ENCODE data around the gene ZBTB2. TPM values are rescaled to one million over a fixed set of nuclear protein-coding genes. Genes with fewer than 3 reads are reported as not detected.

Gene ZBTB2
- total and polyA plus RNA-seq, 2 donors (not counting 3 experiments of a cell fraction or from before 2014, with no cell fraction given) = 11.8 to 13.1 TPM

- BruUV-seq (replicated peaks) = no TSS peak
- H3K9me3 ChIP-seq (replicated peaks; ENCODE audit: control insufficient read depth, insufficient read depth, low read length) = no peaks in the 10 kb centered on the region
- TF ChIP-seq JUN (IDR thresholded peaks at IDR 0.05; ENCODE audit: borderline replicate concordance, insufficient read depth, insufficient read length, low read depth) (no peak), CTCF (IDR thresholded peaks at IDR 0.05; ENCODE audit: extremely low read depth in 1 of 2, insufficient read depth in 1 of 2, low read depth in 1 of 2, low read length in 2 of 2) (no peak), EZH2 (IDR thresholded peaks at IDR 0.05; ENCODE audit: borderline replicate concordance, low read depth, low read length, severe bottlenecking) (no peak), MYC (IDR thresholded peaks at IDR 0.05; ENCODE audit: low read depth, low read length) (no peak), FOS (IDR thresholded peaks at IDR 0.05; ENCODE audit: borderline replicate concordance, insufficient read depth, low read length) (no peak), POLR2AphosphoS5 (IDR thresholded peaks at IDR 0.05; ENCODE audit: insufficient read depth, low read depth, low read length) (no peak), MAX (IDR thresholded peaks at IDR 0.05; ENCODE audit: insufficient read depth, insufficient read length) (no peak), GATA2 (IDR thresholded peaks at IDR 0.05; ENCODE audit: insufficient read depth, insufficient read length, low read depth, low read length) (no peak), POLR2A (IDR thresholded peaks at IDR 0.05; ENCODE audit: low read depth, low read length) (no peak)
- H3K27ac ChIP-seq (ENCODE audit: insufficient read depth, low read depth, low read length) = no peak overlapping the region
- no peak overlapping the region for H3K9ac ChIP-seq (replicated peaks; ENCODE audit: extremely low read depth, insufficient read depth, low read length)
- H3K79me2 ChIP-seq (ENCODE audit: control insufficient read depth, insufficient read depth, low read length) = no peaks in the 10 kb centered on the region
- dilution Hi-C loops (cut with MboI; ENCODE audit: extremely low pct_ligation_motif_present, low sequenced_read_pairs) (no loop called here), intact Hi-C loops (cut with micrococcal nuclease) (no loop called here)
- H3K4me1 ChIP-seq (ENCODE audit: control insufficient read depth, extremely low read depth, insufficient read depth, low read length) = peaks cover 7% of the 10 kb centered on the region
- no peaks in the 10 kb centered on the region for H3K9me1 ChIP-seq (replicated peaks; ENCODE audit: control insufficient read depth, extremely low read depth, insufficient read depth, low read length)
- no peaks in the 10 kb centered on the region for H3K27me3 ChIP-seq (ENCODE audit: control insufficient read depth in 2 of 2, insufficient read depth in 2 of 2, low read length in 2 of 2)
- FAIRE-seq = no peak
- DNase-seq (ENCODE audit: low read depth, low spot score) = no peak
- no peaks in the 10 kb centered on the region for H4K20me1 ChIP-seq (replicated peaks; ENCODE audit: control insufficient read depth, extremely low read depth, insufficient read depth, low read length)
- H3K4me2 ChIP-seq (ENCODE audit: insufficient read depth, low read length) = no peak overlapping the region
- no peak overlapping the region for H2AFZ ChIP-seq (ENCODE audit: low read depth, low read length)
- ChIA-PET POLR2A (no interaction called here), CTCF (interaction anchor here (1.4 kb wide), 1 partner anchor 13 kb away, joined by 3 read pairs; no protein-coding TSS in a partner anchor)
- peaks cover 3 to 8% of the 10 kb centered on the region in 2 experiments for H3K36me3 ChIP-seq (ENCODE audit: control insufficient read depth in 2 of 2, extremely low read depth in 1 of 2, insufficient read depth in 2 of 2, low read length in 2 of 2)
- no peak overlapping the region for H3K4me3 ChIP-seq (replicated peaks in 1 of 3; ENCODE audit: insufficient read depth in 1 of 3, low read depth in 1 of 3, low read length in 3 of 3)
Observed at GRCh38 chr6:151432651-151433050, 41.3 kb upstream of the ZBTB2 start.
